Mesenchymal stem cell (in vitro differentiated cells and primary cell): ENCODE results near the gene SNED1.

ENCODE experiments used
- DNase-seq: peaks from one replicate; pipeline ENCODE4 v3.0.0-alpha.2; 2013
- H2AFZ ChIP-seq: one replicate; pipeline ENCODE4 v1.6.1; 2013; ENCODE audit warnings: low read depth, mild to moderate bottlenecking, control low read depth, inconsistent platforms, low read length, moderate library complexity
- H2AK5ac ChIP-seq: 2 replicates; pipeline ENCODE4 v1.6.1; 2013; ENCODE audit warnings: low read length, moderate library complexity, mild to moderate bottlenecking, inconsistent platforms; ENCODE audit not compliant: severe bottlenecking
- H2BK120ac ChIP-seq: one replicate; pipeline ENCODE4 v1.6.1; 2013; ENCODE audit warnings: low read depth, mild to moderate bottlenecking, inconsistent platforms, low read length, moderate library complexity
- H2BK12ac ChIP-seq, 2 experiments: one replicate each; pipeline ENCODE4 v1.6.1; 2013; ENCODE audit warnings: inconsistent platforms in 2 of 2, low read length in 2 of 2, mild to moderate bottlenecking in 2 of 2, moderate library complexity in 2 of 2, control low read depth in 1 of 2
- H2BK15ac ChIP-seq: one replicate; pipeline ENCODE4 v1.6.1; 2013; ENCODE audit warnings: mild to moderate bottlenecking, low read depth, inconsistent platforms; ENCODE audit not compliant: poor library complexity, severe bottlenecking
- H2BK5ac ChIP-seq: 2 replicates; pipeline ENCODE4 v1.6.1; 2013; ENCODE audit warnings: low read depth, mild to moderate bottlenecking, low read length, control low read depth, inconsistent platforms; ENCODE audit not compliant: poor library complexity, severe bottlenecking
- H3K14ac ChIP-seq, 2 experiments: one replicate each; pipeline ENCODE4 v1.6.1; 2013; ENCODE audit warnings: inconsistent platforms in 2 of 2, low read length in 2 of 2, control low read depth in 1 of 2, mild to moderate bottlenecking in 1 of 2, moderate library complexity in 1 of 2
- H3K18ac ChIP-seq, 2 experiments: one replicate each; pipeline ENCODE4 v1.6.1; 2013; ENCODE audit warnings: inconsistent platforms in 2 of 2, low read length in 2 of 2, control low read depth in 1 of 2, low read depth in 1 of 2, mild to moderate bottlenecking in 1 of 2
- H3K23ac ChIP-seq, 2 experiments: one replicate each; pipeline ENCODE4 v1.6.1; 2013; ENCODE audit warnings: inconsistent platforms in 2 of 2, low read length in 2 of 2, mild to moderate bottlenecking in 2 of 2, moderate library complexity in 2 of 2, control low read depth in 1 of 2
- H3K27ac ChIP-seq: 2 replicates; pipeline ENCODE4 v1.5.1; 2013; ENCODE audit warnings: mild to moderate bottlenecking, moderate library complexity, low read length, control low read depth, inconsistent platforms; ENCODE audit not compliant: poor library complexity, severe bottlenecking
- H3K27me3 ChIP-seq, 2 experiments: 2 replicates each; pipeline versions ENCODE4 v1.6.1 to v1.7.0; 2013; ENCODE audit warnings: low read length in 2 of 2, mild to moderate bottlenecking in 2 of 2, moderate library complexity in 2 of 2, control low read depth in 1 of 2, inconsistent platforms in 1 of 2; ENCODE audit not compliant: control insufficient read depth in 1 of 2, insufficient read depth in 1 of 2
- H3K36me3 ChIP-seq, 2 experiments: 2 replicates each; pipeline versions ENCODE4 v1.6.1 to v1.7.0; 2013; ENCODE audit warnings: low read length in 2 of 2, control low read depth in 1 of 2, inconsistent platforms in 1 of 2, low read depth in 1 of 2, mild to moderate bottlenecking in 1 of 2; ENCODE audit not compliant: insufficient read depth in 2 of 2, control insufficient read depth in 1 of 2
- H3K4ac ChIP-seq, 2 experiments: one replicate each; pipeline ENCODE4 v1.6.1; 2013; ENCODE audit warnings: inconsistent platforms in 2 of 2, low read length in 2 of 2, mild to moderate bottlenecking in 2 of 2, moderate library complexity in 2 of 2, control low read depth in 1 of 2, low read depth in 1 of 2
- H3K4me1 ChIP-seq: 2 replicates; pipeline ENCODE4 v1.6.1; 2013; ENCODE audit warnings: low read depth, low read length, control low read depth; ENCODE audit not compliant: control insufficient read depth, insufficient read depth
- H3K4me2 ChIP-seq: 2 replicates; pipeline ENCODE4 v1.6.1; 2013; ENCODE audit warnings: low read length, mild to moderate bottlenecking, inconsistent platforms; ENCODE audit not compliant: poor library complexity, severe bottlenecking
- H3K4me3 ChIP-seq, 2 experiments: 2 replicates each; pipeline versions ENCODE4 v1.5.1 to v1.7.0; 2013; ENCODE audit warnings: low read length in 2 of 2, mild to moderate bottlenecking in 2 of 2, control low read depth in 1 of 2, low read depth in 1 of 2; ENCODE audit not compliant: insufficient read depth in 1 of 2
- H3K79me1 ChIP-seq: replicated peaks from 2 replicates; pipeline ENCODE4 v1.6.1; 2013; ENCODE audit warnings: mild to moderate bottlenecking, control low read depth, low read length, inconsistent platforms; ENCODE audit not compliant: poor library complexity, severe bottlenecking
- H3K9ac ChIP-seq: 2 replicates; pipeline ENCODE4 v1.7.0; 2013; ENCODE audit warnings: mild to moderate bottlenecking, low read length, moderate library complexity
- H3K9me3 ChIP-seq: 2 replicates; pipeline ENCODE4 v1.7.0; 2013; ENCODE audit warnings: mild to moderate bottlenecking, low read length; ENCODE audit not compliant: control insufficient read depth
- H4K8ac ChIP-seq: one replicate; pipeline ENCODE4 v1.6.1; 2013; ENCODE audit warnings: inconsistent platforms, mild to moderate bottlenecking, low read length, moderate library complexity
- H4K91ac ChIP-seq: one replicate; pipeline ENCODE4 v1.6.1; 2013; ENCODE audit warnings: mild to moderate bottlenecking, low read length, inconsistent platforms
- WGBS: methylation state at CpG from one replicate; pipeline ENCODE4 v1.1.7; 2013; ENCODE audit warnings: mixed read lengths; 5-methylcytosine and 5-hydroxymethylcytosine counted together

Gene SNED1

GRCh38 chr2:240967681-240968621 is 30.5 kb upstream of the SNED1 start:
- peaks cover 0 to 21% of the 10 kb centered on the region in 2 experiments for H3K27me3 ChIP-seq
- H3K9me3 ChIP-seq, result no peaks in the 10 kb centered on the region
- no peak overlapping the region for H2AK5ac ChIP-seq
- no peak overlapping the region for H2BK5ac ChIP-seq
- no peak overlapping the region for H3K23ac ChIP-seq
- H2BK120ac ChIP-seq, result no peak overlapping the region
- H3K4me2 ChIP-seq, result no peak overlapping the region
- H4K91ac ChIP-seq, result peak overlapping the region; percentile 49
- H2BK15ac ChIP-seq, result no peak overlapping the region
- no peak overlapping the region for H4K8ac ChIP-seq
- H3K9ac ChIP-seq, result no peak overlapping the region
- no peak overlapping the region for H2AFZ ChIP-seq
- H2BK12ac ChIP-seq, result no peak overlapping the region
- no peaks in the 10 kb centered on the region for H3K36me3 ChIP-seq
- 89% methylated on average over 34 of the region's 34 CpGs for WGBS
- peaks cover 1% of the 10 kb centered on the region for H3K4me1 ChIP-seq
- H3K4me3 ChIP-seq, result no peak overlapping the region
- H3K18ac ChIP-seq, result no peak overlapping the region
- no peaks in the 10 kb centered on the region for H3K79me1 ChIP-seq
- H3K4ac ChIP-seq, result no peak overlapping the region
- H3K14ac ChIP-seq, result no peak overlapping the region
- no peak overlapping the region for H3K27ac ChIP-seq
- DNase-seq, result no peak

GRCh38 chr2:240968731-240969624 is 29.4 kb upstream of the SNED1 start:
- H3K4ac ChIP-seq, result no peak overlapping the region
- H3K4me3 ChIP-seq, result no peak overlapping the region
- H3K4me1 ChIP-seq, result peaks cover 1% of the 10 kb centered on the region
- no peak overlapping the region for H2AK5ac ChIP-seq
- H3K18ac ChIP-seq, result no peak overlapping the region
- no peak overlapping the region for H3K14ac ChIP-seq
- no peak overlapping the region for H2BK5ac ChIP-seq
- H4K8ac ChIP-seq, result no peak overlapping the region
- DNase-seq, result no peak
- WGBS, result 87% methylated on average over 15 of the region's 15 CpGs
- H3K4me2 ChIP-seq, result no peak overlapping the region
- no peak overlapping the region for H3K23ac ChIP-seq
- no peaks in the 10 kb centered on the region for H3K36me3 ChIP-seq
- H2BK12ac ChIP-seq, result no peak overlapping the region
- H3K9me3 ChIP-seq, result no peaks in the 10 kb centered on the region
- peaks cover 0 to 26% of the 10 kb centered on the region in 2 experiments for H3K27me3 ChIP-seq
- no peaks in the 10 kb centered on the region for H3K79me1 ChIP-seq
- no peak overlapping the region for H2BK15ac ChIP-seq
- H3K27ac ChIP-seq, result no peak overlapping the region
- no peak overlapping the region for H2BK120ac ChIP-seq
- H2AFZ ChIP-seq, result no peak overlapping the region
- no peak overlapping the region for H3K9ac ChIP-seq
- H4K91ac ChIP-seq, result no peak overlapping the region

GRCh38 chr2:240970104-240970503 is 28.3 kb upstream of the SNED1 start:
- H2BK12ac ChIP-seq, result no peak overlapping the region
- no peak overlapping the region for H3K27ac ChIP-seq
- no peak overlapping the region for H2AFZ ChIP-seq
- DNase-seq, result no peak
- H3K9ac ChIP-seq, result no peak overlapping the region
- no peak overlapping the region for H3K14ac ChIP-seq
- H2BK5ac ChIP-seq, result no peak overlapping the region
- no peak overlapping the region for H4K8ac ChIP-seq
- no peak overlapping the region for H2BK120ac ChIP-seq
- H3K4me3 ChIP-seq, result no peak overlapping the region
- H3K23ac ChIP-seq, result no peak overlapping the region
- H3K18ac ChIP-seq, result no peak overlapping the region
- no peak overlapping the region for H4K91ac ChIP-seq
- H3K4ac ChIP-seq, result no peak overlapping the region
- H3K4me2 ChIP-seq, result no peak overlapping the region
- H3K36me3 ChIP-seq, result no peaks in the 10 kb centered on the region
- peaks cover 1% of the 10 kb centered on the region for H3K4me1 ChIP-seq
- H2BK15ac ChIP-seq, result no peak overlapping the region
- no peaks in the 10 kb centered on the region for H3K79me1 ChIP-seq
- WGBS, result 91% methylated on average over 3 of the region's 3 CpGs
- no peak overlapping the region for H2AK5ac ChIP-seq
- H3K9me3 ChIP-seq, result no peaks in the 10 kb centered on the region
- H3K27me3 ChIP-seq, result peaks cover 5 to 30% of the 10 kb centered on the region in 2 experiments

- no peak overlapping the region for H2BK15ac ChIP-seq
- H3K18ac ChIP-seq, result peak overlapping the region in 1 of 2 experiments; percentile 24
- H3K36me3 ChIP-seq, result no peaks in the 10 kb centered on the region
- no peak overlapping the region for H4K91ac ChIP-seq
- H3K4me1 ChIP-seq, result peaks cover 1% of the 10 kb centered on the region
- H3K9ac ChIP-seq, result no peak overlapping the region
- H2AFZ ChIP-seq, result no peak overlapping the region
- WGBS, result 91% methylated on average over 15 of the region's 15 CpGs
- H3K27ac ChIP-seq, result no peak overlapping the region
- H2BK12ac ChIP-seq, result no peak overlapping the region
- H2AK5ac ChIP-seq, result no peak overlapping the region
- no peaks in the 10 kb centered on the region for H3K79me1 ChIP-seq
- H3K27me3 ChIP-seq, result peaks cover 9 to 34% of the 10 kb centered on the region in 2 experiments
- no peak overlapping the region for H2BK5ac ChIP-seq
- no peak overlapping the region for H3K4ac ChIP-seq
- no peak for DNase-seq
- no peak overlapping the region for H3K4me3 ChIP-seq
- no peak overlapping the region for H3K4me2 ChIP-seq
- no peak overlapping the region for H3K14ac ChIP-seq
- H4K8ac ChIP-seq, result no peak overlapping the region
- no peak overlapping the region for H2BK120ac ChIP-seq
- no peak overlapping the region for H3K23ac ChIP-seq
- no peaks in the 10 kb centered on the region for H3K9me3 ChIP-seq
Measured at GRCh38 chr2:240970816-240971215, 27.6 kb upstream of the SNED1 start.
